Colon (tissue), 2 donors: Measurements from ENCODE around the gene CAMK1D.

Source experiments
- FAIRE-seq: peaks from 2 replicates; lab custom pipeline; 2012; peaks lifted over from hg19 to GRCh38; lab: Jason Lieb, UNC
- donor health status: control.
- donor health status: control.

The CAMK1D gene

DNA sequence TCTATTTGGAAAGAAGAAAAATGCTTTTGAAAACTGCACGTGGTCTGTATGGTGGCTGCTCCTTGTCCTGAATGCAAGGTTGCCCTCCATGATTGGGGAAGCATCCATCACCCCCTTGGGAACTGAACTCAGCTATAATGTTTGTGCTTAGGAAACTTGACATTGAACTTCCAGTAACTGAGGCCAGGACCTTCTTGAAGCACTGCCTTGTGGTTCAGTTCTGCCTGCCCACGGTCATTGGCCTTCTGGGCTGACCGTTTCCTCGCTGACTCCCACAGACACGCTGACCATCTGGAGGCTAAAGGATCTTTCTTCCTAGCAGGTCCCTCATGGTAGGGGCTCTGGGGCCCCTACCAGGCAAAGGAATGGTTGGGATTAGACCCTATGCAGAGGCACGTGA lies 247.8 kb downstream of the CAMK1D start:
- no peak for FAIRE-seq

DNA sequence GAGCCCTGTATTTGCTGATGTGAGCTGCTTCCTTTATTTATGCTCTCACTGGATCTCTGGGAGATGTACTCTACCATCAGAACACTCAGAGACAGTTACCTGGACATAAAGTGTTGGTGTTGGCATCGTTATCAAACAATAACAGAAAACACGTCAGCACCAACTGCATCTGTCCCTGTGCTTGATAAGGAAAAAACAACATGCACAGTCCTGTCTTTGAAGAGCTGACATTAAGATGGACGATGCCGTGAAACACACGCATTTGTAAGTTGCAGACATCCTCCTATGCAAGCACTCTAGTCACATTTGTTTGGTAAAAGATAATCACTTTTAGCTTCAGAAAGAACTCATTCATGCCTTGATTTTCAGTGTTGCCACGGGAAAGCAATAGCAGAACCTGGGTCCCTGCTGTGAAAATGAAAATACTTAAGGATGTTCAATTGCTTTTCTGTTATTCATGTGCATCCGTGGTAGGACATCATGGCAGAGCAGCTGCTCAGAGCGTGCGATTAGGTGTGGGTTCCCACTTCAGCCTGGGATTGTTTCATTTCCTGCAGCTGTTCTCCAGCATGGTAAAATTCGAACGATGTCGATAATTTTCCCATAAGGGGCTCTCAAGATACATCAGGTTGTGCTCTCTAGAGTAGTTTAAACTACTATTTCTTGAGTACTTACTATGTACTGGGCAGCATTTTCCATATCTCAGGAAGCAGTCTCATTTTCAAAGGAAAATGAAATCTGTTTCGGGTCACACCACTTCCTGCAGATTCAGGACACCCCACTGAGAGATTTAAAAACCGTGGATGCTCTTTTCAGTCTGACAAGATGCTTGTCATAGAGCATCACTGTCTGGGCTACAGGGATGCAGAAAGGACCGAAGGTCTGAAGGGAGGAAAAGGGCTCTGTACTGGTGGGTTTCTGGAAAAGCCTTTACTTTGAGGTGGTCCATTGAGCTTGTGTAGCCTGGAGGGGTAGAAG lies 248.7 kb downstream of the CAMK1D start:
- no peak for FAIRE-seq

DNA sequence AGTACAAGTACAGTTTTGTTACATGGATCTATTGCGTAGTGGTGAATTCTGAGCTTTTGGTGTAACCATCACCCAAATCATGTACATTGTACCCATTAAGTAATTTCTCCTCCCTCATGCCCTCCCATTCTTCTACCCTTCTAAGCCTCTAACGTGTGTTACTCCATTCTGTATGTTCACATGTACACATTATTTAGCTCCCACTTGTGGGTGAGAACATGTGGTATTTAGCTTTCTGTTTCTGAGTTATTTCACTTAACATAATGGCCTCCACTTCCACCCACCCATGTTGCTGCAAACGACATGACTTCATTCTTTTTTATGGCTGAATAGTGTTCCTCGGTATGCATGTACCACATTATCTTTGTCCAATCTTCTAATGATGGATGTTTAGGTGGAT lies 251.3 kb downstream of the CAMK1D start:
- no peak for FAIRE-seq

DNA sequence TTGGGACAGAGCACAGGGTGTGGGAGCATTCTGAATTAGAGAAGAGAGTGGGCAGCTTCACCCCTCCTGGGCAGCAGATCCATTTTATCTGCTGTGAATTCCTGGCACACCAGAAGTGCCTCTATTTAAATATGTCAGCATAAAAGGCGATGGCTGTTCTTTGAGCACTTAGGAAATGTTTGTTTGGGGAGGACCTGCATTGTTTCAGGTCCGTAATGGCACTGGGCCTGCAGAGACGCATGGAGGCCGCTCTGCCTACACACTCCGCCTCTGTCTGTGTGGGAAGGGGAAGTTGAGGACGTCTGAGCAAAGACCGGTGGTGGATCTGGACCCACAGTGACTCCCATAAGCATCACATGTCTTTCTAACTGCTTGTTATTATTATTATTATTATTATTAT lies 253.2 kb downstream of the CAMK1D start:
- FAIRE-seq: no peak

DNA sequence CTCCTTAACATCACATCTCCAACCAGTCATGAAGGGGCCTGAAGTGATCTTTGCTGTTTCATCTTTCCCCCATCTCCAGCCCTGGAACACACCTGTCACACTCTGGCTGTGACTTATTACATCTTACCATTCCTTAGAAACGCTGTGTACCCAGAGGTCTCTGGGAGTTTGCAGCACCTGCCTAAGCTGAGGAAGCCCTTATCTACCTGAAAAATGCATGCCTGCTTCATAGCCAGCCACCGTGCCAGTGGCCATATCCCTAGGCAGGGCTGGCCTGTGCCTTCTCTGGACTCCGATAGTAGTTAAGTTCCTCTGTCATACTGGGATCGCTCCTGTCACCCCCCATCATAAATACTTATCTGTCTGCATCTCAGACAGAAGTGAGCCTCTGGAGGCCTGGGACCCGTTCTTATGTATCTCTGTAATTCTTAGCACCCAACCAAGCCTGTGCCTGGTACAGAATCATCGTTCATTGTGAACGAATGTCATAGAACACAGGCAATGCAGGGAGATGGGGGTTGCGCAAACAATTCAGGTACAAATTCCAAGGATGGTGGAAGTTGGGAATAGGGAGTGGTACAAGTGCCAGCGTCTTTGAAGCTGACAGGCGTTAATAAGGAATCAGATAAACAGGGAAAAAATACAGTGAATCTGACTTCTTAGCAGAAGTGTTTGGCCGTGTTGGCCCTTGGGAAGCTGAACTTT lies 254.6 kb downstream of the CAMK1D start:
- FAIRE-seq: no peak

DNA sequence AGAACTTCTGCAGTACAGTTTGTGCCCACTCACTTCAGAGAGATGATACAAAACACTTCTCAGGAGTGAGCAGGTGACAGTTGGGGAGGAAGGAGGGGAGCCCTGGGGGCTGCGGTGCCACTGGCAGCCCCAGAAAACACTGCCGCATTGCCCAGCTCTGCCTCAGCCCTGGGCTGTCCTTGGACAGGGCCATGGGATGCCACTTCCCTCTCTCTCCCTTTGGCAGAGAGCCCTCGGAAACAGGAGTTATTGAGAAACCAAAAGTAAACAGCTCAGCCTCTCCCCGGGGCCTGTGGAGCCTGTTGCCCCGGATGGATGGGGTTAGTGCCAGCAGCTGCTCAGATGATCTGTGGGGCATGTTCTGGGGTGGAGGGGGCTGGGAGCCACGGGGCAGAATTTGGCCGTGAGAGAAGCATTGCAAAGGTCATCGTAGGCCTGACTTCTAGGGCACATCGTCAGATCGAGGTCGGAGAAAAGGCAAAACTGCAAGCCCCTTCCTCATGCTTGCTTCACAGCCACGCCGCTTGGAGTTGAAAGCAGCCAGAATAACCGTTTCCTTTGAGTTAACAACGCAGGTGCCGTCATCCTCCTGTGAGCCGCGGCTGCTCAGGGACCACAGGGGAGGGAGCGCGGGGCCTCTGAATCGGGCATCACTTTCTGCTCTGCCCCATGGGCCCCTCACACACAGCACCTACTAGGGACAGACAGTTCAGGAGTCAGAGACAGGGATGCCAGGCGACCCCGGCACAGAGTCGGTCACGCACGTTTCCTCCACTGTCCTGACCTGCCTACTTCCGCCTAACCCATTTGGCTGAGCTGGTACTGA lies 256.4 kb downstream of the CAMK1D start:
- no peak for FAIRE-seq

DNA sequence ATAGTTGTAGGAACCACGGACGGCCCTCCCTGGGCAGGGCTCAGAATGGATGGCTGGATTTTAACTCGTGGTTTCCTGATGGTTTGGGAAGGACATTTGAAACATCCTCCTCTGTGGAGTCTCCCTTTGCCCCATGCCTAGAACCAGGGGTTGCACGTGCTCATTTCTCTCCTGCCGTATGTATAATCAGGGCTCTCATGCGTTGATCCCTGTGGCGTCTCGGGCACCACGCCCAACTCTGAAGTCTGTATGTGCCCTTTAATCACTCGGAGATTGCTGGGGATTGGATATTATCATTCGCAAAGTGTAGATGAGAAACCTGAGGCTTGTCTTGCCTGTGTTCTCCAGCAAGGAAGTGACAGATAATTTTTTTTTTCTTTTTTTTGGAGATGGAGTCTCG lies 257.1 kb downstream of the CAMK1D start:
- FAIRE-seq: no peak

DNA sequence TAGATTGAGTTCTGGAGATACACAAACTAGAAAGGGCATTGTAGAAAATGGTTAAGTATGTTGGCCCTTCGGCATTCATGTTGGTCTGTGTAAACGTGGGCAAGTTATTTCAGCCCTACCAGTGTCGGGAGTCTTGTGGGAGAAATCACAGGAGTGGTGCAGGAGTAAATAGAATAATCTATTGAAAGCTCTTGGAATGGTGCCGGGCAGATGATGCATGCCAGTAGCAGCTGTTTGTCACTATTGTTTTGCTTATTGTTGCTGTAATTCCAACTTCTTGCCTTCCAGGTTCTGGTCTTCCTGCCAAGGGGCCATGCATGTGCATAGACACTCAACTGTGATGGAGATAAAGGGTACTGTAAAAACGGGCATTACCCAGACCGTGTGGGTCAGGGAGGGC lies 259.4 kb downstream of the CAMK1D start:
- FAIRE-seq: no peak

DNA sequence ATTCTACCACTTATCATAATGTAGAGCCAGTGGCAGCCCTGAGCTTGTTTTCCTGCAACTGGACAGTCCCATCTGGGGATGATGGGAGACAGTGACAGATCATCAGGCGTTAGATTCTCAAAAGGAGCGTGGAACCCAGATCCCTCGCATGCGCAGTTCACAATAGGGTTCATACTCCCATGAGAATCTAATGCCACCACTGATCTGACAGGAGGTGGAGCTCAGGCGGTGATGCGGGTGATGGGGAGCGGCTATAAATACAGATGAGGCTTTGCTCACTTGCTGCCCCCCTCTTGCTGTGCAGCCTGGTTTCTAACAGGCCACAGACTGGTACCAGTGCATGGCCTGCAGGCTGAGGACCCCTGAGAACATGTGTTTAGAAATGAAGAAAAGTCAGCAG lies 260.1 kb downstream of the CAMK1D start:
- FAIRE-seq: no peak

DNA sequence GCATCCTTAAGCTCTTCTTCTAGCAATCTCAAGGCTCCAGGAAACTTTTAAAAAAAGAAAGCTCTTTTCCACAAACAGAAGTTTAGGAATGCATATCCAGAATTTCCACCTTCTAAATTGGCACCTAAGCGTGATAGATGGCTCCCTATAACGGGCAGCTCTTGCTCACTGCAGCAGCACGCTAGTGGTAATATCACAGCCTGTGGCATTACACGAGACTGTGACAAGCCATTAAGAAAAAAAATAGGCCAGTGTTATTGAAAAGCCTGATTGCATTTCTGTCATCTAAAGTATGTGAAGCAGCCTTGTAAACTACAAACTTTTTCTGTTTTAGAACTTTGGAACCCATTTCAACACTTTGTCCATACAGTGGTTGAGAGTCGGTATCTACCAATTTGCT lies 263.8 kb downstream of the CAMK1D start:
- FAIRE-seq: no peak

DNA sequence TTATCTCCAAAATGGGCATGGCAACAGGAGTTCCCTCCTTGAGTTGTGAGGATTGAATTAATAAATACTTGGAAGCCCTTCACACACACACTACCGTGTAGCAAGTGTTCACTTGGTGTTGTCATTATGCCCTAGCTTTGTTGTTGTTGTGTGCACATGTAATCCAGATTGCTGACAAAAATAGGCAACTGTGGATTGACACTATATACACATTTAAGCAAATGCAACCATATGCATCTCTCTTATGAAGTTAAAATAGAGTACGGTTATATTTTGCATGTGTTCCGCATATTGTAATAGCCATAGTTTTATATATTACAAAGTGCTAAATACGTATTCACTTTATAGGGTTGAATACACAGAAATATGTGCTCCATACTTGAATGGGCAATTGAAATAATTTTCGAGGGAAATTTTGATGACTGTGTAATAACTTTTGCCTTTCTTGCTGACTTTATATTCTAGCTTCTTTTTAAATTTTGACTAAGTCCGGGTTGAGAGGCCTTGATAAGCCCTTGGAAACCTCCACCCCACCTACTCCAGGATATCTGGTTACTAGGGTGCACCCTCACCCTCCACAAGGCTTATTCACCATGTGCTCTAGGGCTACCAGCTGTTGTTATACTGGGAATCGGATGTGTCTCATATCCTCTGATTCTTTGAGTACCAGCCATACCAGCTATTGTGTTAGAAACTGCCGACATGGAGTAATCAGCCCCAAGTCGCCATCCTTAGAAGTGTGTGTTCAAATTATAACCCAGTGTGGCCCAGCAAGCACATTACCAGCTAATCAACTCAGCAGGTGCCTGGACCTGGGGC lies 265.0 kb downstream of the CAMK1D start:
- no peak for FAIRE-seq

DNA sequence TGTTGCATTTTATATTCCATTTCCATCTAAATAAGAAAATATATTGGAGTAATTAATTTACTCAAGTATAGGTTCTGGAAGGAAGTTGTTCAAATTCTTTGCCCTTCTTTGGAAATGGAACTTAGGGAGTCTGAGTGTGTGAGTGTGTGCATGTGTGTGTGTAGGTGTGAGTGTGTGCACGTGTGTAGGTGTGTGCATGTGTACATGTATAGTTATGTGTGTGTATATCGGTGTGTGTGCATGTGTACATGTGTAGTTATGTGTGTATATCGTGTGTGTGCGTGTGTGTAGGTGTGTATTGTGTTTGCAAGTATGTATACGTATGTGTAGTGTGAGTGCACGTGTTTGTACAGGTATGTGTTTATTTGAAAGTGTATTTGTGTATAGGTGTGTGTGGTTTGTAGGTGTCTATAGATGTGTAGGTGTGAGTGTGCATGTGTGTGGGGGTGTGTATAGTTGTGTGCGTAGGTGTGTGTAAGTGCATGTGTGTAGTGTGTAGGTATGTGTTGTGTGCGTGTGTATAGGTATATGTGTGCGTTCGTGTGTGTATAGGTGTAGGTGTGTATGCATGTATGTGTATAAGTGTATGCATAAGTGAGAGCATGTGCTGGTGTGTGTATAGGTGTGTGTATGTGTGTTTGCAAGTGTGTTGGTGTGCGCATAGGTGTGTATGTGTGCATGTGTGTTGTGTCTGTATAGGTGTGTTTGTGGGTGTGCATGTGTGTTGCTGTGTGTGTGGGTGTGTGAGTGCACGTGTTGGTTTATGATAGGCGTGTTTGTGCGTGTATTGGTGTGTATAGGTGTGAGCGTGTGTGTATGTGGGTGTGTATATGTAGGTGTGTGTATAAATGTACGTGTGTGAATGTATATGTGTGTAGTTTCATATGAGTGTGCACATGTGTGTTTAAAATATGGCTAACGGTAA lies 266.2 kb downstream of the CAMK1D start:
- no peak for FAIRE-seq

DNA sequence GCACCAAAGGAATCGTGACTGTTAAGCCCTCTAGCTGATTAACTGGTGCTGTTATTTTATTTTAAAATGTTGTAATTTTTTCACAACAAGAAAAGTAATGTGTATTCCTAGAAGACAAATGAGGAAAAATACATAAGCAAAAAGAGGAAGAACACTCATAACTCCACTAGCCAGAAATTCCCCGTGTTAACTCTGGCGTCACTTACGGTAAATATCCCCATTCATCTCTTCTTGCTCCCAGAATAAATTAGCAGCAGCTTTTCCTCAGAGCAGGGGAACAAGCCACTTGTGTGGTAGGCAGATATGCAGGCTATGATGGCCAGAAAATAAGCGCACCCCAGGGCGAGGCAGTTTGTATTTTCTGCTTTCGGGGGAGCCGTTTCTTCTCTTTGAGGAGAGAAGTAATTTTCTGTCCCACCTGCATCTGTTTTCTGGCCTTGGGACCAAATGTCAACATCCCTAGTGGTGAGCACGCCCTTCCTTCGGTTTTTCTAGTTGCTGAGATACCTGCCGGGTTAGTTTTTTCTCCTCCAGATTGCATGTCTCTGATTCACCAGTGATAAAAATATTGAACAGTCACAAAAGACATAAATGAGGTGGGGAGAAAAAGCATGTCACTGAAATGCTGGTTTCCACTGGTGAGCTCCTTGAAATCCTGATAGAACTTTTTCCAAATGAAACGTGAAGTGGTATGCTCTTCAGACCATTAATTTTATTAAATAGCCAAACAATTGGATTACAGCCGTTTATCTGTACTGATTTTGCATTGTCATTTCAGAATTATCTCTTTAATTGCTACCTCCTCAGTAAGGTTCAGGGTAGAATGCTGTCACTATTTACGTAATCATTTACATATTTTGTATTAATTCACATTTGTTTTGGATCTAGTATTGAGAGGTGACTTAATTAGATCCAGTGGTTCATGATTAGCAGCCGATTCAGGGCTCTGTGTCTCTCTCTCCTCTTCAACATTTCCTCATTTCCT lies 268.1 kb downstream of the CAMK1D start:
- no peak for FAIRE-seq

DNA sequence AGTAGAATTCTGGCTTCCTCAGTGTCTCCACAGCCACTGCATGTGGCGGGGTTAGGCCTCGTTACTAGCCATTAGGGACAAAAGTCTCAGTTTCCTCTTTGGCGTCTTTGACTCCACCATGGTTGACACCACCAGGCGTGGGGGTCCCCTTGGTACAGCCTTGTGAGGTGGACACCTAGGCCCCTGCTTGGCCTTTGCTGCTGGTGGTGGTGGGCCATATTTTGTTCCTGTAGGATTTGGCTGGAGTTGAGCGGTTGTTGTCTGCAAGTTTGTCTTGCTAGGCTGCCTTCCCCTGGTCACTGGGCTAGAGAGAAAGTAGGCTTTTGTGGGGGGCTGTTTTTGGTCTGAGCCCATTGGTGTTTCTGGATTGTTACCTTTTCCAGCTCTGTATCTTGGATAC lies 272.7 kb downstream of the CAMK1D start:
- FAIRE-seq: no peak

DNA sequence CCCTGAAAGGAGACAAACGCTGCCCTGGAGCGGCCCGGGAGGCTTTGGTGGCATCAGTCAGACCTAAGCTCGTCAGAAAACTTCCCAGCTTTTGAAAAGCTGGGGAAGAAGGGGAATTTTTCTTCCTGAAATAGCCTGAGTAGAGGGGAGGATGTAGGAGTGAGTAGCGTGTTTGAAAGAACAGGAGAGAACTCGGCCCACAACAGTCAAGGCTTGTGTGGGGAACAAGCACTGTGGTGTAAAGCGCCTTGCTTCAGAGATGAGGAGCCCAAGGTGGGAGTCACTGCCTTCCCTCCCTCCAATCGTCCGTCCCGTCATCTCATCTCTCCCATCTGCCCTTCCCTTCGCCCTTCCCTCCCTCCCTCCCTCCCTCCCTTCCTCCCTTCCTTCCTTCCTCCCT lies 273.3 kb downstream of the CAMK1D start:
- no peak for FAIRE-seq

DNA sequence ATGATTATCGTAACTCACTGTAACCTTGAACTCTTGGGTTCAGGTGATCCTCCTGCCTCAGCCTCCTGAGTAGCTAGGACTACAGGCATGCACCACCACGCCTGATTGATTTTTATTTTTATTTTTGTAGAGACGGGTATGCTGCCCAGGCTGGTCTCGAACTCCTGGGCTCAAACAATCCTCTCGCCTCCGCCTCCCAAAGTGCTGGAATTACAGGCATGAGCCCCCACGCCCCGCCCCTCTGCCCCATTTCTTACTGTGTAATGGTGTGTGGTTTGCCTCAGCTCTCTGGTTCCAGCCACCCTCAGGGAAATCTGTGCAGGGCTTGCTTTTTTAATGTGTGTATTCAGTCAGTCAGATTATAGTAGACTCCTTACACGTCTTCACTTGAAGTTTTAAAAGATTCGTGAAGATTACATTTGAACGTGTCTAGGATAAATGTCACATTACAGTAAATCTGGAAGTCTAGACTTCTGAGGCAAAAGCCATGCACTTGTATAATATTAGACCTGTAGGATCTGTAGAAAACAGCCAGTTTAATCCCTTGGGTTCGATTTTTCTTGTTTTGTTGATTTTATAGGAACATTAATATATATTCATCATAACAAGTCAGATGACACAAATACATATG lies 276.2 kb downstream of the CAMK1D start:
- no peak for FAIRE-seq

DNA sequence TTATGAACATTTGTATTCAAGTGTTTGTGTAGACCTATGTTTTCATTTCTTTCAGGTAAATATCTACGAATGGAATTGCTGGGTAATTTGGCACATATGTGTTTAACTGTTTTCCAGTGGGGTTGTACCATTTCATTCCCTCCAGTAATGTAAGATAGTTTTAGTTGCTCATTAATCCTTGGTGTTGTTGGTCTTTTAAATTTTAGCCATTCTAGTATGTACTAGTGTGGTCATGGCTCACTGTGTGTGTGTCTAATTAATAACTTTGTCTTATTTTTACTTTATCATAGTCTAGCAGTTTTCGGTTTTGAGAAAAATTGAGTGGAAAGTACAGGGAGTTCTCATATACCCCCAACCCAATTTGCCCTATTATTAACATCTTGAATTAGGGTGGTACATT lies 278.8 kb downstream of the CAMK1D start:
- no peak for FAIRE-seq

DNA sequence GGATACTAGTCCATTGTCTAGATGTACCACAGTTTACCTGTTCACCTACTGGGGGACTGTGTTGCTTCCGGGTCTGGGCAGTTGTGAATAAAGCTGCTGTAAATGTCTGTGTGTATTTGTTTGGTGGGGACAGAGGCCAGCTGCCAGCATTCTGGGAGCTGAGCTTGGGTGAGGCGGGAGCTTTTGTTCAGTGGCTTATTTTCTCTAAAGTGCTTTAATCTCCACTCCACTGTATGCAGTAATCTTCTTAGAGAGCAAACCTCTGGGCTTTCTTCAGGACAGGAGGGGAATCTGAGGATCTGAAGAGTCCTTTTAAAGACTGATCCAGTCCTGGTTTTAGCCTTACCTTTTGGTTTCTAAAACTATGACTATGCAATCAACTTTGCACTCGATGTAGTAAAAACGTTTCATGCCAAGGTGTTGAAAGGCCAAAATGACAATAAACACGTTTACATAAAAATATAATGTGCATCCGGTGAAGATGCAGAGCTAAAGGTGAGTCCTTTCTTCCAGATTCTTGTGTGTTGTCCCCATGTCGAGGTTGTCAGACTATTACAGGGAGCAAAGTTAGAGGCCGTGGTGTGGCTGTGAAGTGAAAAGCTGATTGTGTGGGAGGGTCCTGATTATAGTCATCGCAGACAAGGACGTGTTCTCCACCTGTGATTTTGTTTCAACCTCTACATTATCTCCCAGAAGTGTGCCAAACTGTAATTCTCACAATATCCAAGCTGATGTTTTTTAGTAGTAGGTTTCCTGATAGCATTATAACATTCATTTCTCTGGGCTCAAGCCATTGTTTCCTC lies 279.8 kb downstream of the CAMK1D start:
- no peak for FAIRE-seq
